Measurements from ENCODE around the gene TMPRSS6. TPM values are rescaled to one million over a fixed set of nuclear protein-coding genes. Genes with fewer than 3 reads are reported as not detected.

TMPRSS6 gene
- total RNA-seq, 4 donors from 2014 or later, result 0.10 to 0.18 TPM; not detected in 2

DNA sequence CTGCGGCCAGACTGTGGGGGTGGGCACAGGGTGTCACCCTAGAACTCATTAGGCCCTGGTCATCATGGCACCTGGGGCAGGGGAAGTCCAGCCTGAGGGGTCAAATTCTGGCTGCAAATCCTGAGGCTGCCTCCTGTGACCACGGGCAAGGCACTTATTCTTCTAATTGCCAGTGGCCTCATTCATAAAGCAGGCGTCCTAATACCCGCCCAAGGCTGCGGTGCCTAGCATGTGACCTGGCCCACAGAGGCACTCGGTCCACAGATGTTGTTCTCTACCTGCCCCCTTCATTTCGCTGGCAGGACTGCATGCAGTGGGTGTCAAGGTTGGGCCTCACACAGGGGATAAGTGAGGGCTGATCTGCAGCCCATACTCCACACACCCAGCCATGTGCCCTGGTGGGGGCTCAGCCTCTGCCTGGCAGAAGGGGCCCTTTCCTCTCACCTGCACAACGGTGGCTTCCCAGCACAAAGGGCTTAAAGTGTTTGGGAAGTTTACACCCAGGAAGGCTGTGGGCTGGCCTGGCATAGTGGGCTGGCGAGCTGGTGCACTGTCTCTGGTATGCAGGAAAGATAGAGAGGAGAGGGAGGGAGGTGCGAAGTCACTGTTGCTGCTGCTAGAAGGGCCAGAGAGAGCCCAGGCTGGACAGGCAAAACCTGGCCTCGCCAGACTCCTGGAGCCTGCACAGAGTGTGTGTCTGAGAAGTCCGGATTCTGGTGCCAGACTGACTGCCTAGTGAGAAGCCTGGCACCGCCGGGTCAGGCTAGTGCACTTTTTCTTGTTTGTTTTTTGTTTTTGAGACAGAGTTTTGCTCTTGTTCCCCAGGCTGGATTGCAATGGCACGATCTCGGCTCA lies 86.8 kb downstream of the TMPRSS6 start:
- H3K4me3 ChIP-seq, result no peak overlapping the region
- TF ChIP-seq POLR2A (IDR thresholded peaks at IDR 0.05), result no peak
- TF ChIP-seq, protein P1, sequence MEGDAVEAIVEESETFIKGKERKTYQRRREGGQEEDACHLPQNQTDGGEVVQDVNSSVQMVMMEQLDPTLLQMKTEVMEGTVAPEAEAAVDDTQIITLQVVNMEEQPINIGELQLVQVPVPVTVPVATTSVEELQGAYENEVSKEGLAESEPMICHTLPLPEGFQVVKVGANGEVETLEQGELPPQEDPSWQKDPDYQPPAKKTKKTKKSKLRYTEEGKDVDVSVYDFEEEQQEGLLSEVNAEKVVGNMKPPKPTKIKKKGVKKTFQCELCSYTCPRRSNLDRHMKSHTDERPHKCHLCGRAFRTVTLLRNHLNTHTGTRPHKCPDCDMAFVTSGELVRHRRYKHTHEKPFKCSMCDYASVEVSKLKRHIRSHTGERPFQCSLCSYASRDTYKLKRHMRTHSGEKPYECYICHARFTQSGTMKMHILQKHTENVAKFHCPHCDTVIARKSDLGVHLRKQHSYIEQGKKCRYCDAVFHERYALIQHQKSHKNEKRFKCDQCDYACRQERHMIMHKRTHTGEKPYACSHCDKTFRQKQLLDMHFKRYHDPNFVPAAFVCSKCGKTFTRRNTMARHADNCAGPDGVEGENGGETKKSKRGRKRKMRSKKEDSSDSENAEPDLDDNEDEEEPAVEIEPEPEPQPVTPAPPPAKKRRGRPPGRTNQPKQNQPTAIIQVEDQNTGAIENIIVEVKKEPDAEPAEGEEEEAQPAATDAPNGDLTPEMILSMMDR (IDR thresholded peaks at IDR 0.05 in 4 of 5, conservative IDR thresholded peaks at IDR 0.05 in 1 of 5), result no peak
- no peaks in the 10 kb centered on the region for H3K27me3 ChIP-seq
- no peak overlapping the region for H3K27ac ChIP-seq
- DNase-seq (no peak), ATAC-seq (no peak)
- H3K9me3 ChIP-seq, result no peaks in the 10 kb centered on the region
- peaks cover 10 to 27% of the 10 kb centered on the region in 2 donors for H3K4me1 ChIP-seq
- in situ Hi-C loops (cut with MboI; ENCODE audit: low sequenced_read_pairs in 4 of 4) (no loop called here), intact Hi-C loops (cut with DNase I; ENCODE audit: low total_unique reads) (no loop called here)
- H3K36me3 ChIP-seq, result peaks cover 0 to 32% of the 10 kb centered on the region in 2 donors

DNA sequence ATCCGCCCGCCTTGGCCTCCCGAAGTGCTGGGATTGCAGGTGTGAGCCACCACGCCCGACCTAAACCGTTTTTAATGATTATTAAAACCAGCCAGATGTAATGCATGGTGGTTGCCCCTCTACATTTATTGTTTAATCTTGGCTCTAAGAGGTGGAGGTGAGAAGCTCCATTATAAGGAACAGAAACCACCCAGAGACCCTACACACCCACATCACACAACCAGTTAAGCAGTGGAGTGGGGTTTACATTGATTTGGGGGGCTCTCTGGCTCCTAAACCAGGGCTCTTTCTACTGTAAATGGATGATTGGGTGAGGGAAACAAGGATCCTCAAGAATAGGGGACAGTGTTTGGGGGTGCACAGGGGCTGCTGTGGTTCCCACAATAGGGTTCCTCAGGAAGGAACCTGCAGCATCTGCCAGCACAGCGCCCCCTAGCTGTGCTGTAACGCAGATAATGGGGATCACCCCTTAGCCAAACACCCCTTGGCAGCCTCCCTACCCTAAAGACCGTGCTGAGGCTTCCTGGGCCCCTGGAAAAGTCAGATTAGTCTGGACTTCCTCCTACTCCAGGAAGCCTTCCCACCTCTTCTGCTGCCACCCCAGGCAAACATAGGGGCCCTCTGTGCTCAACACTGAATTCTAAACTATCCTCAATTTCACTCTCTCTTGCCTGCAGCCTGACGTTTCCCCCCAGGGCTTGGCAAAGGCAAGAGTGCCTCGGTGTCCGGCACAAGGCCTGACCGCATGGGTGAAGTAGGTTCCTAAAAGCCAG lies 87.6 kb downstream of the TMPRSS6 start:
- no peak for TF ChIP-seq POLR2A (IDR thresholded peaks at IDR 0.05)
- TF ChIP-seq, protein P1 (IDR thresholded peaks at IDR 0.05 in 4 of 5, conservative IDR thresholded peaks at IDR 0.05 in 1 of 5), result peak; percentile 48 to 76 (median 65)
- no peak overlapping the region for H3K4me3 ChIP-seq
- H3K36me3 ChIP-seq, result peaks cover 0 to 25% of the 10 kb centered on the region in 2 donors
- ATAC-seq, result no peak
- no peaks in the 10 kb centered on the region for H3K27me3 ChIP-seq
- H3K4me1 ChIP-seq, result peaks cover 18 to 33% of the 10 kb centered on the region in 2 donors
- no peaks in the 10 kb centered on the region for H3K9me3 ChIP-seq
- in situ Hi-C loops (cut with MboI; ENCODE audit: low sequenced_read_pairs in 4 of 4), result no loop called here
- no peak overlapping the region for H3K27ac ChIP-seq
- intact Hi-C loops (cut with DNase I; ENCODE audit: low total_unique reads), result no loop called here
- DNase-seq, result no peak

DNA sequence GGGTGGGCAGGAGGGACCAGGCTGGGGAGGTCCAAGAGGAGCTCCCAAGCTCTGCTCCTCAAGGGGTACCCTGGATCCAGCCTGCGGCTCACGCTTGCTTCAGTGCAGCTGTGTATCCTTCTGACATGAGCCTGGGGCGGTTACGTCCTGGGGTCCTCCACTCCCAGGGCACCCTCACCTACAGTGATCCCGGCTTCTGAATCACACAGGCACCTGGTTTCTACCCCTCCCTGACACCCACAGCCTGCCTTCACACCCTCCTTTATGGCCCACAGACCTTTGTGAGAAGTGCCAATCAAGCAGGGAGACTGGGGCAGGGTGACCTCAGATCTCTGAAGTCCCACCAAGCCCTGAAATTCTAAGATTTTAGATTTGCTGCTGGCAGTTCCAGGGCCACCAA lies 88.5 kb downstream of the TMPRSS6 start:
- Histone ChIP-seq H3K4me3 (peak overlapping the region in 1 of 4 donors; percentile 74), H3K4me1 (peaks cover 23 to 33% of the 10 kb centered on the region in 2 donors), H3K36me3 (peaks cover 0 to 17% of the 10 kb centered on the region in 2 donors), H3K9me3 (no peaks in the 10 kb centered on the region), H3K27ac (peak overlapping the region in 3 of 4 donors; percentile 88 to 99 (median 97)), H3K27me3 (no peaks in the 10 kb centered on the region)
- intact Hi-C loops (cut with DNase I; ENCODE audit: low total_unique reads), result no loop called here
- ATAC-seq, result no peak
- in situ Hi-C loops (cut with MboI; ENCODE audit: low sequenced_read_pairs in 4 of 4), result no loop called here
- DNase-seq, result no peak
- TF ChIP-seq, protein P1 (IDR thresholded peaks at IDR 0.05 in 4 of 5, conservative IDR thresholded peaks at IDR 0.05 in 1 of 5), result no peak

DNA sequence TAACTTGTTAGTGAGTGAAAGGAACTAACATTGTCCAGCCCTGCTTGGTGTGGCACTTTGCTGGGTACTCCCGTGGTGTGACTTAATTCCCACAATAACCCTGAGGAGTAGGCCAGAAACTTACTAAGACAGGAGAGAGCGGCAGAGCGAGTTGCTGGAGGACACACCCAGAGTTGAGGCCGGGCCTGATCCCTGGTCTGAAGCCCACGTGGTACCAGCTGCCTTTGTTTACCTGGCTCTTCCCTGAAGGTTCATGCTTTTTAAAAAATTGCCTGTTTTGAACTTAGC lies 89.4 kb downstream of the TMPRSS6 start:
- peaks cover 23 to 33% of the 10 kb centered on the region in 2 donors for H3K4me1 ChIP-seq
- peak overlapping the region; percentile 74 to 99 (median 84) for H3K4me3 ChIP-seq
- DNase-seq, result peak in 1 of 2 donors; percentile 29
- no peaks in the 10 kb centered on the region for H3K27me3 ChIP-seq
- no peaks in the 10 kb centered on the region for H3K9me3 ChIP-seq
- TF ChIP-seq POLR2A (IDR thresholded peaks at IDR 0.05), result no peak
- TF ChIP-seq, protein P1 (IDR thresholded peaks at IDR 0.05 in 4 of 5, conservative IDR thresholded peaks at IDR 0.05 in 1 of 5), result no peak
- ATAC-seq, result peak; percentile 45 to 52
- peaks cover 0 to 8% of the 10 kb centered on the region in 2 donors for H3K36me3 ChIP-seq
- intact Hi-C loops (cut with DNase I; ENCODE audit: low total_unique reads) (no loop called here), in situ Hi-C loops (cut with MboI; ENCODE audit: low sequenced_read_pairs in 4 of 4) (no loop called here)
- peak overlapping the region; percentile 88 to 99 (median 96) for H3K27ac ChIP-seq
